GM18867 (cell line): ENCODE results near the gene MACROD2.
A peak's percentile ranks its signal among the peaks of the same experiment; 100 is the strongest.

ENCODE experiments used
- ATAC-seq: cut with Tn5 transposase; IDR thresholded peaks from one replicate; pipeline ENCODE4 v1.9.1; 2021; ENCODE audit warnings: mild to moderate bottlenecking, moderate library complexity; ENCODE audit not compliant: unreplicated experiment

The MACROD2 gene

GRCh38 chr20:15224199-15224598 is 1228.9 kb downstream of the MACROD2 start:
- ATAC-seq: no peak

- no peak for ATAC-seq
These were observed 1231.8 kb downstream of the MACROD2 start for GRCh38 chr20:15227102-15227501.

- ATAC-seq: no peak
These were observed 1236.9 kb downstream of the MACROD2 start for GRCh38 chr20:15232243-15232642.

- no peak for ATAC-seq
These were observed 1240.3 kb downstream of the MACROD2 start for GRCh38 chr20:15235471-15236198.

GRCh38 chr20:15236812-15237211 is 1241.5 kb downstream of the MACROD2 start:
- peak; percentile 79 for ATAC-seq

GRCh38 chr20:15239542-15240206 is 1244.4 kb downstream of the MACROD2 start:
- no peak for ATAC-seq

GRCh38 chr20:15240801-15241200 is 1245.5 kb downstream of the MACROD2 start:
- no peak for ATAC-seq

GRCh38 chr20:15241681-15242080 is 1246.4 kb downstream of the MACROD2 start:
- ATAC-seq: no peak

DNA sequence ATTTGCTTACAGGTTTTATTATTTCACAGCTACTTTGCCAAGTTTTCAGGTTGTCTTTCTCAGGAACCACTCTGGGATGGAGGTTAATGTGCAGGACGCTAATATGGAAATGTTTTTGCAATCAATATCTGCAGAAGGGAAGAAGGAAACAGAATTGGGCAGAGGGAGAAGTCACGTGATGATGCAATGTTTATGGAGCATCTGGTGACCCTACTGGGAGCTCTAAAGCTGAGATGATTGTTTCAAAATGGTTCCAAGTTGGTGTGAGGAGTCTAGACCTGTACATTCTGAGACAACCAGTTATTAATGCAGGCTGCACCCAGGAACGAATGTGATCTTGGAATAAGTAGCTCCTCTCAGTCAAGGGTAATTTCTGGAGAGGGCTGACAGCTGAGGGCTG is 1247.5 kb downstream of the MACROD2 start:
- ATAC-seq: no peak

DNA sequence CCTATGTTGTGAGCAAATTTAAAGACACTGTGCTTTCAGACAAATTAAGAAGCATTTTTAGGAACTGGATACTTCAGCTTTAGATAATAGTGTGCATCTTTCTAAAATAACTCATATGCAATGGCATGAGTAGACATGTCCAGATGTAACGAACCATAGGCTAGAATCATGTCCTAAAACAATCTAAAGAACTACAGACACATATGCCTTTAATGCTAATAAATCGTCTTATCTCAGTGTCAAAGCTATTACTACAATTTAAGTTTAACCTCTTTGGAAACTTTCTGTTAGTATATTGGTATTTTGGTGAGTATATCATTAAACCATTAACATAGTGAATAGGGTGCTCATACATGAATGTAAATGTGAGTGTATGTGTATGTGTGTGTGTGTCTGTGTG is 1250.6 kb downstream of the MACROD2 start:
- ATAC-seq: no peak

GRCh38 chr20:15248618-15249395 is 1253.5 kb downstream of the MACROD2 start:
- peak; percentile 74 for ATAC-seq

DNA sequence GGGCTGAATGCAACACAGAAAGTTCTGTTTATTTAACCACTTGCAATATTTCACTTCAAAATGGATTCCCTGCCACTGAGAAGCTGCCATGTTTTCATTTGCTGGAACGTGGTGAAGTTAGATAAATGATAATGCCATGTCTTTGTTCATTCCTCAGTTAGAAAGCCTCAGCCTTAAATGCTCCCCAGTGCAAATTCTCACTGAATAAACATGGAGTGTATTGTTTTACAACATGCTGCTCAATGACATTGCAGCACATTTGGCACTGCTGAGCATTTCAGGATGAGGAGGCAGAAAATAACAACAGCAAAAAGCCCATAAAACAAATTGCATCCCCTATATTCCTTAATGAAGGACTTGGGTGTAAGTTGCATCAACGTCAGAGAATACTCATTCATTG is 1255.9 kb downstream of the MACROD2 start:
- no peak for ATAC-seq

GRCh38 chr20:15252304-15252703 is 1257.0 kb downstream of the MACROD2 start:
- ATAC-seq: no peak

GRCh38 chr20:15253431-15253830 is 1258.1 kb downstream of the MACROD2 start:
- no peak for ATAC-seq

DNA sequence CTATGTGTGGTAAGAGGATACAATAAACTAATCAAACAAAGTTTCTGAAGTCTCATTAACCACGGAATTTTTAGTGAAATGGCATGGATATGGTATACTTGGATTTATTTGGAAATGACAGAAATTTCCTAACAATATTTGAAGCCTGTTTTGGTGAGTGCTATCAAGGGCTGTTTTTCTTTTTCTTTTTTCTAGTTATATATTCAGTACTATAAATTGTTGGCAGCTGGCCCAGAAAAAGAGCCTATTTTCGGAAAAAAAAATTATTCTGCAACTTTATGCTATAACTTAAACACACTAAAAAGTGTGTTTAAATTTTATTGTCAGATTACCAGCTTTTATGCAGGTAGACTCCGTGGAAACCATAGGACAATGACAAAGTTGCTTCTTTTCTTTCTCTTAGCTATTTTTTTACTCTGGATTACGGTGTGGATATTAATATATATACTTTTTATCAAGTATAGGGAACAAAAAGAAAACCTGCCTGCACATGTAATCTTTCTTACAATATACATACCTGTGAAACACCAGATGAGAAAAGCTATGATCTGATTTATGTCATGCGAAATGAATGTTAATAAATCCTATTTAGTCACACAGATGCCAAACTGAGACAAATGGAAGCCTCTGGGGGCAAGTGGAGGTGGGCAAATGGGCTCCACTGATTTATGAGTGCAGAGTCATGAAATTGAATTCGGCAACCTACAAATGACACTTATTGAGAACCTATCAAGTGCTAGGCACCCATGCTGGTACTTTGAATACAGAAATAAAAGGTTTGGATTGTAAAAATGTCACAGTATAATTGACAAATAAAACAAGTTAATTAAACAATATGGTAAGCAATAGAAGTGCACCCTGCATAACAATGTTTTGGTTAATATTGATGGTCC is 1261.6 kb downstream of the MACROD2 start:
- no peak for ATAC-seq

- ATAC-seq: no peak
These were observed 1262.2 kb downstream of the MACROD2 start for GRCh38 chr20:15257569-15257870.

DNA sequence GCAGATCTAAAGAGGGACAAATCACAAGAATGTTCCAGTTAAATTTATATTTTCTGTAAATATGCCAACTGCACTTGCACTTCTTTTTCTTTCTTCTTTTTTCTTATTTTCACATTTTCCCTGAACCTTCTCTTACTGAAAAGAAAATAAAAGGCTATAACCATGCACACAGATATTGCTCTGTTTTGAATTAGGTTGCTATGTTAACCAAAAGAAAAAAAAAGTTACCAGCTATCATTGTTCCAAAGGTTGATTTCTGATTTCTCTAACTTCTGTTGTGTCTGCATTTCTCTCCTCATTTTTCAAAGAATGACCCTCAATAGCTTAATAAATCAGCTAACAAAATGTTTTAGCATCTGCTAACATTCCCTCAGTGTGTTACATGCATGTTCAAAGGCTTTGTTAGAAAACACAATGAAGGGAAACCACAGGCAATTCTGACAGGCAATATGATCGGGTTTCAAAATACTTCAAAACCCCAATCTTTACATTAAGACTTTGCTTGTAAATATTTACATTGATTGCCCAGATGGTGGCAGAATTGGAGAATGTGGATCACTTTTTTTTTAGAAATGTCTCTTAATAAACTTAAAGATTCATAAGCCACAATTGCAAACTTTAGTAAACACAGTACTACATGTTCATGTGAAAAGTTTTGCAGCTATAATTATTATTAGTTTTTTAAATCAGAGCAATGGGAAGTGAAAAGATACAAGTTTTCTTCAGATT is 1270.4 kb downstream of the MACROD2 start:
- no peak for ATAC-seq

DNA sequence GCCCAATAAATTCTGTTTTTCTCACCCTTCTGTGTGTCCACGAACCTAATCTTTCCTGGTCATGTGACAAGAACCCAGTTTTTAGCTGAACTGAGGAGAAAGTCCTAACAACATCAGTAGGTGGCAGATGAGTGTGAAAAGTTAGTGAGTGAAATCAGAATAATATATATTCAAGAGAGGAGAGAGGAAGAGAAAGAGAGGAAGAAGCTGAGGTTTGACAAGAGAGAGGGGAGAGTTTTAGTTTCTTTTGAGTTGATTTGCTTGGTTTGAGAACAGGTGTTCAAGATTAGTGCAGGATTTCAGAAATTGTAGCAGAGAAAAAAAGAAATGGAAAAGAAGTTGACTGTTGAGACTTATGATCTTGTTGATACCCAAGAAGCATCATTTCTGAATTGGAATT is 1272.6 kb downstream of the MACROD2 start:
- peak; percentile 64 for ATAC-seq

GRCh38 chr20:15278041-15278440 is 1282.7 kb downstream of the MACROD2 start:
- no peak for ATAC-seq

GRCh38 chr20:15287329-15287728 is 1292.0 kb downstream of the MACROD2 start:
- ATAC-seq: no peak
